ENCODE results near the gene SLC6A8. TPM values are rescaled to one million over a fixed set of nuclear protein-coding genes. Genes with fewer than 3 reads are reported as not detected.

SLC6A8 gene
- polyA plus RNA-seq, 2 of the 4 experiments (the other 2 are of a cell fraction): 2.0 to 6.1 TPM

- Histone ChIP-seq H3K27ac (no peak overlapping the region), H3K4me1 (peaks cover 11% of the 10 kb centered on the region; the same call in 2 of the 3 replicates), H3K9me3 (no peaks in the 10 kb centered on the region), H3K4me3 (no peak overlapping the region), H3K4me2 (no peak overlapping the region)
- DNase-seq (ENCODE audit: low read depth in 1 of 2, low spot score in 1 of 2): no peak
- no peak for ATAC-seq
- TF ChIP-seq RARB (CRISPR knock-in tag; IDR thresholded peaks at IDR 0.05): no peak
- TF ChIP-seq POLR2A (IDR thresholded peaks at IDR 0.05; ENCODE audit: low read length): no peak
- no peak for TF ChIP-seq NFE2L2 (conservative IDR thresholded peaks at IDR 0.05; ENCODE audit: low read length)
- no peak for TF ChIP-seq ZC3H11A (IDR thresholded peaks at IDR 0.05)
- 95% methylated on average over 4 of the region's 6 CpGs for WGBS (ENCODE audit: missing lambda C conversion rate)
- ChIA-PET POLR2A (no interaction called here), CTCF (interaction anchor here (1.1 to 4.7 kb wide), 16 partner anchors 9 to 766 kb away, joined by 3 to 27 read pairs (median 6); partner anchors contain the start of gene SLC6A8)
- no peak for FAIRE-seq
These were observed 19.7 kb downstream of the SLC6A8 start for GRCh38 chrX:153707406-153707805.

DNA sequence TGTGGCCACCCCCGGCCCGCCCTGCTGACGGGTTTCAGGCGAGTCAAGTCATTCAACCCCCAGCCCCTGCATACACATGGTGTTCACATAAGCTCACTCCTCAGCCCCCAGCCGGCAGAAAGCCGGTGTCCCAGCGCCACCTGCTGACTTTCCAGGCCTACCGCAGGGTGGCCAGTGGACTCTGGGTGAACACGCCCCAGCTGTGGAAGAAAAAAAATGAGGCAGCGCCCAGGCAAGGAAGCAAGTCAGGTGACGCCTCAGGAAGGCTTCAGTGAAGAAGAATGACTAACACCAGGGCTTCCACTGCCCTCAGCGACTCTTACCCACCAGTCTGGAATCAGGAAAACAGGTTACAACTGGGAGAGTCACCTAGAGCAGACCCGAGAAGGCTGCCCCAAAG is 20.7 kb downstream of the SLC6A8 start:
- H3K4me2 ChIP-seq: no peak overlapping the region
- peak overlapping the region in 1 of 2 experiments; percentile 35; a peak in 2 of 6 replicates for H3K27ac ChIP-seq
- ChIA-PET POLR2A (no interaction called here), CTCF (interaction anchor here (0.7 to 4.7 kb wide), 28 partner anchors 10 to 767 kb away, joined by 3 to 27 read pairs (median 4); partner anchors contain the start of gene SLC6A8)
- H3K4me1 ChIP-seq: peaks cover 11% of the 10 kb centered on the region; the same call in 2 of the 3 replicates
- FAIRE-seq (no peak), ATAC-seq (peak; percentile 90 to 93), DNase-seq (ENCODE audit: low read depth in 1 of 2, low spot score in 1 of 2) (peak; percentile 73 to 81)
- no peak overlapping the region for H3K4me3 ChIP-seq
- 21% methylated on average over 12 of the region's 13 CpGs for WGBS (ENCODE audit: missing lambda C conversion rate)
- no peaks in the 10 kb centered on the region for H3K9me3 ChIP-seq
- TF ChIP-seq RNF2 (IDR thresholded peaks at IDR 0.05; ENCODE audit: borderline replicate concordance, low read depth) (no peak), EHF (CRISPR knock-in tag; IDR thresholded peaks at IDR 0.05) (no peak), FOXS1 (CRISPR knock-in tag; IDR thresholded peaks at IDR 0.05) (no peak), RARB (CRISPR knock-in tag; IDR thresholded peaks at IDR 0.05) (no peak), HES2 (IDR thresholded peaks at IDR 0.05) (no peak), MYC (IDR thresholded peaks at IDR 0.05; ENCODE audit: borderline replicate concordance, low read length) (no peak), NFE2L2 (conservative IDR thresholded peaks at IDR 0.05; ENCODE audit: low read length) (no peak), RAD21 (conservative IDR thresholded peaks at IDR 0.05 in 1 of 2, IDR thresholded peaks at IDR 0.05 in 1 of 2) (peak; percentile 55 to 64), E2F6 (IDR thresholded peaks at IDR 0.05; ENCODE audit: borderline replicate concordance, low read depth) (no peak), CEBPB (IDR thresholded peaks at IDR 0.05) (no peak), SMC3 (IDR thresholded peaks at IDR 0.05) (peak; percentile 48), KDM1A (IDR thresholded peaks at IDR 0.05; ENCODE audit: low read depth) (no peak), HEYL (CRISPR knock-in tag; IDR thresholded peaks at IDR 0.05) (no peak), SREBF2 (IDR thresholded peaks at IDR 0.05) (no peak), HOXA7 (CRISPR knock-in tag; IDR thresholded peaks at IDR 0.05) (no peak), HMGXB4 (CRISPR knock-in tag; IDR thresholded peaks at IDR 0.05; ENCODE audit: borderline replicate concordance) (no peak), HOXB5 (CRISPR knock-in tag; IDR thresholded peaks at IDR 0.05) (no peak), KDM5A (IDR thresholded peaks at IDR 0.05) (no peak), MAFK (IDR thresholded peaks at IDR 0.05; ENCODE audit: partially characterized antibody) (no peak), RCOR1 (IDR thresholded peaks at IDR 0.05; ENCODE audit: low read depth, low read length) (no peak), PHF8 (IDR thresholded peaks at IDR 0.05; ENCODE audit: borderline replicate concordance, low read depth) (no peak), CHD4 (IDR thresholded peaks at IDR 0.05; ENCODE audit: borderline replicate concordance) (no peak), GATA3 (IDR thresholded peaks at IDR 0.05; ENCODE audit: borderline replicate concordance) (no peak), ZNF302 (CRISPR knock-in tag; IDR thresholded peaks at IDR 0.05) (no peak), ZSCAN20 (CRISPR knock-in tag; IDR thresholded peaks at IDR 0.05) (no peak), EP300 (IDR thresholded peaks at IDR 0.05) (no peak)
- TF ChIP-seq, protein P1, sequence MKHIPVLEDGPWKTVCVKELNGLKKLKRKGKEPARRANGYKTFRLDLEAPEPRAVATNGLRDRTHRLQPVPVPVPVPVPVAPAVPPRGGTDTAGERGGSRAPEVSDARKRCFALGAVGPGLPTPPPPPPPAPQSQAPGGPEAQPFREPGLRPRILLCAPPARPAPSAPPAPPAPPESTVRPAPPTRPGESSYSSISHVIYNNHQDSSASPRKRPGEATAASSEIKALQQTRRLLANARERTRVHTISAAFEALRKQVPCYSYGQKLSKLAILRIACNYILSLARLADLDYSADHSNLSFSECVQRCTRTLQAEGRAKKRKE (CRISPR knock-in tag; IDR thresholded peaks at IDR 0.05; ENCODE audit: low read depth): no peak
- TF ChIP-seq, protein P2, sequence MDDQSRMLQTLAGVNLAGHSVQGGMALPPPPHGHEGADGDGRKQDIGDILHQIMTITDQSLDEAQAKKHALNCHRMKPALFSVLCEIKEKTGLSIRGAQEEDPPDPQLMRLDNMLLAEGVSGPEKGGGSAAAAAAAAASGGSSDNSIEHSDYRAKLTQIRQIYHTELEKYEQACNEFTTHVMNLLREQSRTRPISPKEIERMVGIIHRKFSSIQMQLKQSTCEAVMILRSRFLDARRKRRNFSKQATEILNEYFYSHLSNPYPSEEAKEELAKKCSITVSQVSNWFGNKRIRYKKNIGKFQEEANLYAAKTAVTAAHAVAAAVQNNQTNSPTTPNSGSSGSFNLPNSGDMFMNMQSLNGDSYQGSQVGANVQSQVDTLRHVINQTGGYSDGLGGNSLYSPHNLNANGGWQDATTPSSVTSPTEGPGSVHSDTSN (IDR thresholded peaks at IDR 0.05): no peak
- TF ChIP-seq, protein P3, sequence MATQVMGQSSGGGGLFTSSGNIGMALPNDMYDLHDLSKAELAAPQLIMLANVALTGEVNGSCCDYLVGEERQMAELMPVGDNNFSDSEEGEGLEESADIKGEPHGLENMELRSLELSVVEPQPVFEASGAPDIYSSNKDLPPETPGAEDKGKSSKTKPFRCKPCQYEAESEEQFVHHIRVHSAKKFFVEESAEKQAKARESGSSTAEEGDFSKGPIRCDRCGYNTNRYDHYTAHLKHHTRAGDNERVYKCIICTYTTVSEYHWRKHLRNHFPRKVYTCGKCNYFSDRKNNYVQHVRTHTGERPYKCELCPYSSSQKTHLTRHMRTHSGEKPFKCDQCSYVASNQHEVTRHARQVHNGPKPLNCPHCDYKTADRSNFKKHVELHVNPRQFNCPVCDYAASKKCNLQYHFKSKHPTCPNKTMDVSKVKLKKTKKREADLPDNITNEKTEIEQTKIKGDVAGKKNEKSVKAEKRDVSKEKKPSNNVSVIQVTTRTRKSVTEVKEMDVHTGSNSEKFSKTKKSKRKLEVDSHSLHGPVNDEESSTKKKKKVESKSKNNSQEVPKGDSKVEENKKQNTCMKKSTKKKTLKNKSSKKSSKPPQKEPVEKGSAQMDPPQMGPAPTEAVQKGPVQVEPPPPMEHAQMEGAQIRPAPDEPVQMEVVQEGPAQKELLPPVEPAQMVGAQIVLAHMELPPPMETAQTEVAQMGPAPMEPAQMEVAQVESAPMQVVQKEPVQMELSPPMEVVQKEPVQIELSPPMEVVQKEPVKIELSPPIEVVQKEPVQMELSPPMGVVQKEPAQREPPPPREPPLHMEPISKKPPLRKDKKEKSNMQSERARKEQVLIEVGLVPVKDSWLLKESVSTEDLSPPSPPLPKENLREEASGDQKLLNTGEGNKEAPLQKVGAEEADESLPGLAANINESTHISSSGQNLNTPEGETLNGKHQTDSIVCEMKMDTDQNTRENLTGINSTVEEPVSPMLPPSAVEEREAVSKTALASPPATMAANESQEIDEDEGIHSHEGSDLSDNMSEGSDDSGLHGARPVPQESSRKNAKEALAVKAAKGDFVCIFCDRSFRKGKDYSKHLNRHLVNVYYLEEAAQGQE (IDR thresholded peaks at IDR 0.05): no peak

All from A549 (cell line).